H1 (cell line): Measurements from ENCODE around the gene DOK7. TPM values are rescaled to one million over a fixed set of nuclear protein-coding genes. Genes with fewer than 3 reads are reported as not detected.

ENCODE experiments used
- CTCF ChIA-PET: fragments of 300-600 bp; sonication (Branson Sonifier 250); formaldehyde crosslinking; loops from one replicate; lab custom pipeline; 2021; ENCODE audit not compliant: partially characterized antibody; lab: Charles Lee
- POLR2A ChIA-PET: fragments of 300-600 bp; sonication (Branson Sonifier 250); formaldehyde crosslinking; loops from one replicate; lab custom pipeline; 2021; ENCODE audit warnings: inconsistent platforms; ENCODE audit not compliant: partially characterized antibody; lab: Charles Lee
- DNase-seq, 2 experiments: peaks; one replicate each; pipeline versions ENCODE4 v3.0.0 to v3.0.0-alpha.2; 2010 to 2022; ENCODE audit warnings: low spot score in 2 of 2, low read depth in 1 of 2, mixed read lengths in 1 of 2
- FAIRE-seq: peaks from 2 replicates; lab custom pipeline; 2011; peaks lifted over from hg19 to GRCh38; lab: Jason Lieb, UNC
- H2AFZ ChIP-seq: 2 replicates; pipeline ENCODE4 v1.8.1; 2012; ENCODE audit warnings: low read length, inconsistent platforms
- H2AK5ac ChIP-seq: 2 replicates; pipeline ENCODE4 v1.6.1; 2013; ENCODE audit warnings: low read depth, low read length
- H2BK120ac ChIP-seq: replicated peaks from 2 replicates; pipeline ENCODE3; 2013; ENCODE audit warnings: low read depth, low read length, inconsistent platforms
- H2BK12ac ChIP-seq: 2 replicates; pipeline ENCODE4 v1.6.1; 2013; ENCODE audit warnings: low read depth, low read length
- H2BK15ac ChIP-seq: 2 replicates; pipeline ENCODE4 v1.6.1; 2013; ENCODE audit warnings: low read length
- H2BK20ac ChIP-seq: 2 replicates; pipeline ENCODE4 v1.6.1; 2013; ENCODE audit warnings: low read length
- H2BK5ac ChIP-seq: 2 replicates; pipeline ENCODE4 v1.6.1; 2013; ENCODE audit warnings: low read depth, low read length
- H3K14ac ChIP-seq: 2 replicates; pipeline ENCODE4 v1.6.1; 2013; ENCODE audit warnings: inconsistent platforms; ENCODE audit not compliant: insufficient read length
- H3K18ac ChIP-seq: 2 replicates; pipeline ENCODE4 v1.6.1; 2013; ENCODE audit warnings: low read length; ENCODE audit errors: extremely low read depth
- H3K23ac ChIP-seq: 2 replicates; pipeline ENCODE4 v1.6.1; 2013; ENCODE audit warnings: inconsistent platforms; ENCODE audit not compliant: insufficient read length
- H3K23me2 ChIP-seq: 2 replicates; pipeline ENCODE4 v1.6.1; 2013; ENCODE audit warnings: low read depth, low read length
- H3K27ac ChIP-seq: 2 replicates; pipeline ENCODE4 v1.6.1; 2011; ENCODE audit warnings: low read depth, low read length, inconsistent platforms
- H3K27me3 ChIP-seq, 4 experiments: replicated peaks in 1 of 4; 1 replicate in 1 of 4; 2 replicates in 3 of 4; pipeline versions ENCODE4 v1.6.1 to v1.8.1; 2011 to 2013; ENCODE audit warnings: low read length in 3 of 4, mild to moderate bottlenecking in 3 of 4, inconsistent platforms in 2 of 4, mixed read lengths in 2 of 4, moderate library complexity in 1 of 4; ENCODE audit not compliant: control insufficient read depth in 3 of 4, insufficient read depth in 3 of 4; ENCODE audit errors: extremely low read depth in 1 of 4
- H3K36me3 ChIP-seq, 4 experiments: 2 replicates each; pipeline versions ENCODE4 v1.6.1 to v1.8.1; 2011 to 2013; ENCODE audit warnings: mild to moderate bottlenecking in 4 of 4, low read length in 3 of 4, moderate library complexity in 2 of 4, control low read depth in 1 of 4, inconsistent platforms in 1 of 4; ENCODE audit not compliant: insufficient read depth in 4 of 4, control insufficient read depth in 2 of 4
- H3K4ac ChIP-seq: replicated peaks from 2 replicates; pipeline ENCODE3; 2013; ENCODE audit warnings: low read length, low read depth, mixed read lengths, inconsistent platforms; ENCODE audit not compliant: insufficient read length
- H3K4me1 ChIP-seq, 4 experiments: replicated peaks in 1 of 4; 1 replicate in 1 of 4; 2 replicates in 3 of 4; pipeline versions ENCODE4 v1.6.1 to v1.8.1; 2011 to 2013; ENCODE audit warnings: low read length in 3 of 4, inconsistent platforms in 2 of 4, mixed read lengths in 1 of 4; ENCODE audit not compliant: insufficient read depth in 4 of 4, control insufficient read depth in 3 of 4
- H3K4me2 ChIP-seq, 2 experiments: 2 replicates each; pipeline versions ENCODE4 v1.6.1 to v1.8.1; 2011 to 2013; ENCODE audit warnings: low read depth in 2 of 2, low read length in 2 of 2, control low read depth in 1 of 2, inconsistent platforms in 1 of 2, mild to moderate bottlenecking in 1 of 2; ENCODE audit not compliant: insufficient read depth in 1 of 2
- H3K4me3 ChIP-seq, 4 experiments: fragments of 200-600, 300-600 bp in 1 of 4; sonication (generic), shearing (Covaris generic), sonication (Bioruptor Twin) in 1 of 4; 2 replicates each; pipeline versions ENCODE4 v1.5.1 to v1.8.1; 2011 to 2016; ENCODE audit warnings: low read length in 4 of 4, low read depth in 3 of 4, control low read depth in 2 of 4, inconsistent platforms in 2 of 4, mild to moderate bottlenecking in 2 of 4, mixed read lengths in 1 of 4, moderate library complexity in 1 of 4; ENCODE audit not compliant: insufficient read depth in 2 of 4; ENCODE audit errors: extremely low read depth in 1 of 4
- H3K56ac ChIP-seq: replicated peaks from 2 replicates; pipeline ENCODE3; 2013; ENCODE audit warnings: low read depth, mild to moderate bottlenecking, mixed read lengths, low read length, inconsistent platforms; ENCODE audit not compliant: insufficient read length
- H3K79me1 ChIP-seq: 2 replicates; pipeline ENCODE4 v1.6.1; 2013; ENCODE audit warnings: low read depth, low read length, control low read depth
- H3K79me2 ChIP-seq, 2 experiments: 2 replicates each; pipeline versions ENCODE4 v1.6.1 to v1.8.1; 2012 to 2013; ENCODE audit warnings: low read length in 2 of 2, mild to moderate bottlenecking in 2 of 2, inconsistent platforms in 1 of 2; ENCODE audit not compliant: insufficient read depth in 2 of 2, control insufficient read depth in 1 of 2
- H3K9ac ChIP-seq, 4 experiments: replicated peaks in 1 of 4; 1 replicate in 1 of 4; 2 replicates in 3 of 4; pipeline versions ENCODE4 v1.6.1 to v1.8.1; 2011 to 2013; ENCODE audit warnings: low read depth in 3 of 4, low read length in 3 of 4, control low read depth in 2 of 4, mild to moderate bottlenecking in 2 of 4, moderate library complexity in 2 of 4, inconsistent platforms in 1 of 4; ENCODE audit errors: extremely low read depth in 1 of 4
- H3K9me3 ChIP-seq, 2 experiments: 2 replicates each; pipeline versions ENCODE4 v1.6.1 to v1.8.1; 2012 to 2013; ENCODE audit warnings: mild to moderate bottlenecking in 2 of 2, moderate library complexity in 2 of 2, control low read depth in 1 of 2, inconsistent platforms in 1 of 2, low read depth in 1 of 2, low read length in 1 of 2, mixed read lengths in 1 of 2; ENCODE audit not compliant: insufficient read depth in 2 of 2
- H4K20me1 ChIP-seq, 2 experiments: replicated peaks in 1 of 2; 2 replicates each; pipeline versions ENCODE3 to v1.8.1; 2011 to 2013; ENCODE audit warnings: inconsistent platforms in 2 of 2, low read length in 2 of 2, mild to moderate bottlenecking in 1 of 2; ENCODE audit not compliant: insufficient read depth in 2 of 2, control insufficient read depth in 1 of 2
- H4K5ac ChIP-seq: 2 replicates; pipeline ENCODE4 v1.6.1; 2013; ENCODE audit warnings: low read length, low read depth, mixed read lengths, inconsistent platforms; ENCODE audit not compliant: insufficient read length
- H4K8ac ChIP-seq: 2 replicates; pipeline ENCODE4 v1.8.0; 2013; ENCODE audit warnings: mild to moderate bottlenecking, moderate library complexity, low read length, inconsistent platforms; ENCODE audit not compliant: insufficient read depth; ENCODE audit errors: extremely low read depth
- H4K91ac ChIP-seq: replicated peaks from 2 replicates; pipeline ENCODE3; 2013; ENCODE audit warnings: low read length, mixed read lengths, inconsistent platforms; ENCODE audit not compliant: insufficient read length
- BCL11A ChIP-seq, 2 experiments: IDR thresholded peaks; one replicate each; pipeline ENCODE4 v1.6.1; 2011; ENCODE audit warnings: low read depth in 2 of 2, low read length in 2 of 2, mild to moderate bottlenecking in 2 of 2
- CBX8 ChIP-seq: fragments of 300-800, 300-1000 bp; sonication (generic); IDR thresholded peaks from 2 replicates; pipeline ENCODE4 v1.7.1; 2016; ENCODE audit warnings: low read depth, low read length, borderline replicate concordance
- CHD2 ChIP-seq: IDR thresholded peaks from 2 replicates; pipeline ENCODE4 v1.6.1; 2012; ENCODE audit warnings: low read length, improper control_type of control experiment
- EZH2 ChIP-seq: fragments of 200-600 bp; sonication (generic); IDR thresholded peaks from 2 replicates; pipeline ENCODE4 v1.7.1; 2012; ENCODE audit warnings: low read depth, mild to moderate bottlenecking, moderate library complexity, low read length, inconsistent platforms; ENCODE audit not compliant: severe bottlenecking
- HDAC6 ChIP-seq: IDR thresholded peaks from one replicate; pipeline ENCODE4 v1.7.1; 2012; ENCODE audit warnings: low read depth, mild to moderate bottlenecking, inconsistent platforms, low read length, moderate library complexity
- JUN ChIP-seq: IDR thresholded peaks from 2 replicates; pipeline ENCODE4 v1.6.1; 2011; ENCODE audit warnings: low read depth, mild to moderate bottlenecking, improper control_type of control experiment, low read length
- JUND ChIP-seq: IDR thresholded peaks from 2 replicates; pipeline ENCODE4 v1.6.1; 2011; ENCODE audit warnings: mild to moderate bottlenecking, improper control_type of control experiment, low read length
- NRF1 ChIP-seq: IDR thresholded peaks from 2 replicates; pipeline ENCODE4 v1.6.1; 2011; ENCODE audit warnings: mild to moderate bottlenecking, low read depth, low read length, improper control_type of control experiment
- POLR2A ChIP-seq, 2 experiments: IDR thresholded peaks; 1 replicate in 1 of 2; 2 replicates in 1 of 2; pipeline ENCODE4 v1.6.1; 2011; ENCODE audit warnings: low read depth in 2 of 2, low read length in 2 of 2, mild to moderate bottlenecking in 2 of 2; ENCODE audit errors: control extremely low read depth in 1 of 2
- POLR2AphosphoS5 ChIP-seq: IDR thresholded peaks from 2 replicates; pipeline ENCODE4 v1.6.1; 2011; ENCODE audit warnings: low read depth, low read length
- RBBP5 ChIP-seq: IDR thresholded peaks from 2 replicates; pipeline ENCODE4 v1.7.1; 2012; ENCODE audit warnings: low read depth, mild to moderate bottlenecking, inconsistent platforms, low read length, moderate library complexity, borderline replicate concordance
- SIRT6 ChIP-seq: IDR thresholded peaks from one replicate; pipeline ENCODE4 v1.7.1; 2012; ENCODE audit warnings: low read length, inconsistent platforms
- TAF1 ChIP-seq: IDR thresholded peaks from 2 replicates; pipeline ENCODE4 v1.6.1; 2011; ENCODE audit warnings: mild to moderate bottlenecking, low read depth, low read length
- WGBS, 2 experiments: shearing (Covaris generic) in 1 of 2; methylation state at CpG; one replicate each; pipeline versions ENCODE4 v1.1.6 to v1.1.7; 2013 to 2015; ENCODE audit warnings: low lambda C conversion rate in 2 of 2, mixed read lengths in 2 of 2, inconsistent platforms in 1 of 2, low coverage in 1 of 2, missing lambda C conversion rate in 1 of 2; ENCODE audit not compliant: insufficient replicate concordance in 2 of 2, insufficient coverage in 1 of 2, insufficient read length in 1 of 2; ENCODE audit errors: extremely low coverage in 1 of 2, missing lambda C conversion rate in 1 of 2; 5-methylcytosine and 5-hydroxymethylcytosine counted together
- polyA plus RNA-seq, 7 experiments: library from polyadenylated mRNA; depleted of rRNA in 3 of 7; stranded (reverse) in 5 of 7; unstranded in 2 of 7; fragments of >200 nt in 5 of 7; fragments of 200-250 nt in 2 of 7; gene quantifications; 1 replicate in 5 of 7; 2 replicates in 1 of 7; 4 replicates in 1 of 7; pipeline versions ENCODE4 v1.2.1 to v1.2.3, GENCODE V29; 2011 to 2013; ENCODE audit warnings: missing spikeins in 2 of 7, mixed read lengths in 2 of 7
- total RNA-seq: library from RNA; stranded (reverse); fragmentation: NEBNext Ultra II Directional; extraction: Animal tissue kit (Norgen Biotek cat#: 25700); gene quantifications from 2 replicates; pipeline ENCODE4 v1.2.1, GENCODE V29; 2021
- TF ChIP-seq, protein P1 (sequence below): IDR thresholded peaks from 2 replicates; pipeline ENCODE4 v1.6.1; 2012; ENCODE audit warnings: low read length, inconsistent platforms

DOK7 gene
- total and polyA plus RNA-seq, 2 of the 8 experiments (the other 6 are each of a cell fraction or from before 2014, with no cell fraction given): 0.32 TPM; not detected in 1

DNA sequence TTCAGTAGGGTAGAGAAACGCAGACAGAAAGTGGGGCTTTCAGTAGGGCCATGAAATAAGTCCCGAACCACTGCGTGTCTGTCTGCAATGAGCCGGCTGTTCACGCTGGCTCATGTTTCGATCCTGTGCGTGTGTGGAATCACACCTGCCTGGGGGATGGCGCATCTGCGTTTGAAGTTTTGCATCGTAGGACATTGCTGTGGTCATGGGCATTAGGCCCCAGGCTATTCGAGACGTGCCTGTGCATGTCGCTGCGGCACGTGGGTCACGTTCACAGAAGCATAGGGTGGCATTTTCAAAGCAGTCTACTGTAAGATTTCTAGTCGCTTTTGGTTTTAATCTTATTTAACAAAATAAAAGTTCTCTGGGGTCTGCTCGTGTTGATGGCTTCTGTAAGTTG, 46.8 kb upstream of the DOK7 start:
- 0 out of 2 replicates have a peak overlapping the region, but pooled peaks have one; percentile 41 for H2BK5ac ChIP-seq
- FAIRE-seq (no peak), DNase-seq (no peak)
- no peak overlapping the region for H3K9ac ChIP-seq
- no peak overlapping the region for H3K4me2 ChIP-seq
- POLR2A ChIA-PET: no interaction called here
- H4K5ac ChIP-seq: no peak overlapping the region
- no peak overlapping the region for H2BK12ac ChIP-seq
- H2AK5ac ChIP-seq: no peak overlapping the region
- H2AFZ ChIP-seq: no peak overlapping the region
- H3K27me3 ChIP-seq: no peaks in the 10 kb centered on the region
- H3K79me1 ChIP-seq: peaks cover 4% of the 10 kb centered on the region; the same call in 1 of the 2 replicates
- TF ChIP-seq POLR2AphosphoS5 (no peak), RBBP5 (no peak), EZH2 (no peak), CHD2 (no peak), SIRT6 (no peak), CBX8 (no peak), BCL11A (IDR thresholded peaks at IDR 0.05; ENCODE audit: low read depth in 2 of 2, low read length in 2 of 2) (no peak), JUN (no peak), HDAC6 (no peak), POLR2A (IDR thresholded peaks at IDR 0.05; ENCODE audit: control extremely low read depth in 1 of 2, low read depth in 2 of 2, low read length in 2 of 2) (no peak), JUND (no peak), NRF1 (no peak), TAF1 (no peak)
- TF ChIP-seq, protein P1, sequence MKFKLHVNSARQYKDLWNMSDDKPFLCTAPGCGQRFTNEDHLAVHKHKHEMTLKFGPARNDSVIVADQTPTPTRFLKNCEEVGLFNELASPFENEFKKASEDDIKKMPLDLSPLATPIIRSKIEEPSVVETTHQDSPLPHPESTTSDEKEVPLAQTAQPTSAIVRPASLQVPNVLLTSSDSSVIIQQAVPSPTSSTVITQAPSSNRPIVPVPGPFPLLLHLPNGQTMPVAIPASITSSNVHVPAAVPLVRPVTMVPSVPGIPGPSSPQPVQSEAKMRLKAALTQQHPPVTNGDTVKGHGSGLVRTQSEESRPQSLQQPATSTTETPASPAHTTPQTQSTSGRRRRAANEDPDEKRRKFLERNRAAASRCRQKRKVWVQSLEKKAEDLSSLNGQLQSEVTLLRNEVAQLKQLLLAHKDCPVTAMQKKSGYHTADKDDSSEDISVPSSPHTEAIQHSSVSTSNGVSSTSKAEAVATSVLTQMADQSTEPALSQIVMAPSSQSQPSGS: no peak
- no peak overlapping the region for H2BK15ac ChIP-seq
- H3K56ac ChIP-seq: no peak overlapping the region
- no peaks in the 10 kb centered on the region for H3K9me3 ChIP-seq
- CTCF ChIA-PET: interaction anchor here (1.5 to 6.6 kb wide), 5 partner anchors 13 to 70 kb away, joined by 4 to 32 read pairs (median 22); no protein-coding TSS in a partner anchor
- no peak overlapping the region; the same call in 1 of the 2 replicates for H3K27ac ChIP-seq
- H4K8ac ChIP-seq: no peak overlapping the region
- H2BK120ac ChIP-seq: no peak overlapping the region
- peaks cover 4 to 10% of the 10 kb centered on the region in 2 experiments for H4K20me1 ChIP-seq
- peak overlapping the region; percentile 59 for H4K91ac ChIP-seq
- H3K14ac ChIP-seq: no peak overlapping the region
- H3K4me1 ChIP-seq: no peaks in the 10 kb centered on the region; a peak in 3 of 7 replicates
- H3K4me3 ChIP-seq: no peak overlapping the region
- peaks cover 0 to 4% (median 0%) of the 10 kb centered on the region in 4 experiments; a peak in 2 of 8 replicates for H3K36me3 ChIP-seq
- H3K23me2 ChIP-seq: no peaks in the 10 kb centered on the region; the same call in 1 of the 2 replicates
- H3K18ac ChIP-seq: no peak overlapping the region
- no peak overlapping the region for H3K23ac ChIP-seq
- WGBS, 2 experiments: 88% methylated on average over 18 of the region's 18 CpGs; no CpG with 5 or more reads in 1 of the 2 experiments
- peak overlapping the region; percentile 20 for H3K4ac ChIP-seq
- no peak overlapping the region for H2BK20ac ChIP-seq
- no peaks in the 10 kb centered on the region for H3K79me2 ChIP-seq
